Activated CD8-positive, alpha-beta memory T cell treated with anti-CD3 and anti-CD28 coated beads for 4 hours (primary cell): ENCODE results near the gene CHKB.

ENCODE experiments used
- DNase-seq, 2 donors: peaks; one replicate each; pipeline ENCODE4 v3.0.0-alpha.2; 2020; ENCODE audit warnings: low read depth in 2 of 2

Gene CHKB

DNA sequence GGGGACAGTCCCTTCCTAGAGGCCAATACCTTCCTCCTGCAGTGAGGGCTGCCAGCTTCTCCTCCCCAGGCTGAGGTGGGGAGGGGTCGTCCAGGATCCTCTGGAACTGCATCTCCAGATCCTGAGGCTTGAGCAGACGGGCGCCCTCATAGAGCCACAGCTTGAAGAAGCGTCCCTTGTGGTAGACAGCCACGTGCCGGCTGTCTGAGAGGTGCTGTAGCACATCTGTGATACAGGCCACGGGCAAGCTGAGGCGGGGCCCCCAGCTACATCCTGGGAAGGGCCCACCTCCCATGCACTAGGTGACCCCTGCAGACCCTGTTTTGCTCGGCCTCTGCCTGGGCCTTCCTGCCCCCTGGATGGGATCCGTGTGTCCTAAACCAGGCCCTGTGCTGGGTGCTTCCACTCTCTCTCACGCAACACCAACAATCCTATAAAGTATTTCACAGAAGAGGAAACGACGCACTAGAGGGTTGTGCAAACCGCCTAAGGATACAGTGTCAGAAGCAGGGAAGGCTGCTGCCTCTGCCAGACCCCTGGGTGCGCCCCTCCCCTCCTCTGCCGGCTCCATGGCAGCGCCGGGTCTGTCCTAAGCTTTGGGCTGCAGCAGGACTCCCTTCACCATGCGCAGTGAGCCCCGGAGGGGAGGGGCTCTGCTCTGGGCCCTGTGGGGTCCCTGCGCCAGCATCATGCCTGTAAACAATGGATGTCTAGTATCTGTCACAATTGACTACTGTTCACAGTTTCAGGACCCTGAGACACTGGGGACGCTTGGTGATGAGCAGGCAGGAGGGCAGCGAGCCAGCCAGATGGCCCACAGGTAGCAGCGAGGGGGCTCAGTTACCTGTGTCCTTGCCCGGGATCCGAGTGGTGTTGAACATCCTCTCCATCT, 8.9 kb downstream of the CHKB start:
- DNase-seq: no peak

DNA sequence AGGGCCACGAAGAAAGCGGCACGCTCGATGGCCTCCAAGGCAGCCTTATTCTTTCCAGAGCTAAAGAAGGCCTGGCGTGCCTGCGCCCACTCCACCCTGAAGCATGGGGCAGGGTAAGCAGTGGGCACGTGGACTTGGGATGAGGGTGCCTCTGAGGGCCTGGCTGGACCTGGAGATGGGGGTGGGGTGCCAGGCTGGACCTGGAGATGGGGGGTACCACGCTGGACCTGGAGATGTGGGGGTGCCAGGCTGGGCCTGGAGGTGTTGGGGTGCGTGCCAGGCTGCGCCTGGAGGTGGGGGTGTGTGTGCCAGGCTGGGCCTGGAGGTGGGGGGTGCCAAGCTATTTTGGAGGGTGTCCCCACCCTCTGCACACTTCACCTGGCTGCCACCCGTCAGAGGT, 9.7 kb downstream of the CHKB start:
- no peak for DNase-seq

DNA sequence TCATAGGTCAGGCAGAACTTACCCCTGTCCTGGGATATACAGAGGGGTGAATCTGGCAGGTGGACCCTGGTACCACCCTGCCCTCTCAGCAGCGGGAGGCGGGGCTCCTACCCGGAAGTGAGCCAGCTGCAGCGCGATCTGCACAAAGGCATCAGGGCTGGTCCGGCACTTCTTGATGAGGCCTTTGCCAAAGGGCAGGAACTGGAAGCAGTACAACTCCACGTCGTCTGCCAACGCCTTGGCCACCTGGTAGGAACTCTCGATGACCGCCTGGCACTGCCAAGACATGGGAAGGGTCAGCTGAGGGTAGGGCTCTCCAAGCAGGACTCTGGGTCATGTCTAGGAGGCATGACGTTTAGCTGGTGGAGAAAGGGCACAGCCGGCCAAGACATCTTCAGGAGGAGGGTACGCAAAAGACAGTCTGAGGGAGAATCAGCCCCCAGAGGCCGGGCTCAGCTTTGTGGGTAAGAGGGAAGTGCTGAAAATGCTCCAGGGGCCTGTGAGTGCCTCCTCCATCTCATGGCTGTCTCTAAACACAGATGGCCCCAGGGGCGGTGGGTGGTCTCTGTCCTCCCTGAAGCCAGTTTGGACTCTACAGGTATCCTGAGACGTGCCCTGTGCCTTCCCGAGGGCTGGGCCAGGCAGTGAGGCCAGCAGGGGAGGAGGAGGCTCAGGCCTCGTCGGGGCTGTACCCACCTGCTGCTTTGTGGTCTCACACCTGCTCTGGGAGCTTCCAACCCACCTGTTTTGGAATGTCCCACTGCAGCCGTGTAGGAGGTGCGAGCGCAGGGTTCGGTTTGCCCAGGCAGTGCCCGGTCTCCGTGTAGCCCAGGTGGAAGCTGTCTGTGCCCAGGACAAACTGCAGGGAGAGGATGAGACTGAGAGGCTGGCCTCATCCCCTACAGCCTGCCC, 11.1 kb downstream of the CHKB start:
- no peak for DNase-seq

DNA sequence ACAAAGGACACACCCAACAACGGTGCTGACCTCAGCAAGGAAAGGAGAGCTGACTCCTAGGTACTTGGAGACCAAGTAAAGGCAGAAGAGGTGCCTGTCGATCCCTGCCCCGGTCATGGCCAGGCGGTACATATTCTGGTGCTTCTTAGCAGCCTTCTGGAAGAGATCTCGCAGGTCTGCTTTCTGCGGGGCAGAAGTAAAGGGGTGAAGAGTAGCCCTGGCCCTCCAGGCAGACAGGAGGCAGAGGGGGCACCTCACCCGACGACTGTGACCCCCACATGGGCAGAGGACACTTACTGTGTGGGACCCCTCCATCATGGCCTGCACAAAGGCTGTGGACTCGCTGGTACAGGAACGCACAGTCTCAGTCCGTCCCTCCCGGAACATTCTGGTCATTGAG, 11.8 kb downstream of the CHKB start:
- no peak for DNase-seq

DNA sequence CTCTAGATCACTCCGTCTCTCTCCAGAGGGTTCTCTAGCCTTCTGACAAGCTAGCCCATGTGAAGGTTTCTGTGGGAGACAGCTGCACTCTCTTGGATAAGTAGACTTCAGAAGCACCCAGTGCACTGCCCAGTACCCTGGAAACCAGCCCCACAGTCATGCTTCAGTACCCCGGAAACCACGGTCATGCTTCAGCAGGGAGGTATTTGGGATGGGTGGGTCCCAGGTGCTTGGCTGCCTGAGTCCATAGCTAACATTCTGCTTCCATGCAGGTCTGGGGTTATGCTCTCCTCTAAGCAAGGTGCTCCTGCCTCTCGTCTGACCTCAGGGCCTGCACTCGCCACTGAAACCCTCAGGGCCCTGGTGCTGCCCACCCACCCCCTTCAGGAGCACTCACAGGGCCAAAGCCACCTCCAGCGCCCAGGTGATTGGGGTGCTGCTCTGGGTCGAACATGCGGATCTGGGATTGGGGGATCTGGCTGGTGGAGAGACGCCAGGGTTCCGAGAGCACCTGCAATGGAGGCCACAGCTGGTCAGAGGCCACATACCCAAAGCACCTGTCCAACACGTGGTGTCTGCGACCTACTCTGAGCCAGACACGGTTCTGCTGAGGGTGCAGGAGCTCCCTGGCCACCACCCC, 12.6 kb downstream of the CHKB start:
- DNase-seq: no peak

DNA sequence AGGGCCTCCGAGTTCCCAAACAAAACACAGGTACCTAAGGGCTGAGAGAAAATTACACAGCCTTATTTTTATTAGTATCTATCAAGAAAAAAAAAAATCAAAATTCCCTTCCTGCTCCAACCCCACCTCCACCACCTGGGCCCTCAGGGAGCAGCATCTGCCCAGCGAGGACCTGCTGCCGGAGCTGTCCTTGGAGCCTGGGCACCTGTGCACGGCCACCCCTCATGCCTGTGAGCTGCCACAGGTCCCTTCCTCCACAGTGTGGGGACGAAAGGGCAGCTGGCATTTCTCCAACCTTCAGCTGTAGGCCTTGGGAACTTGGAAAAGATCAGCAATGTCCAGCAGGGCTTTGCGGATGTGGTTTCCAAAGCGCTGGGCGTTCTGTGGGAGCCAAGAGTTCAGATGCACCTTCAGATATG, 13.6 kb downstream of the CHKB start:
- no peak for DNase-seq

DNA sequence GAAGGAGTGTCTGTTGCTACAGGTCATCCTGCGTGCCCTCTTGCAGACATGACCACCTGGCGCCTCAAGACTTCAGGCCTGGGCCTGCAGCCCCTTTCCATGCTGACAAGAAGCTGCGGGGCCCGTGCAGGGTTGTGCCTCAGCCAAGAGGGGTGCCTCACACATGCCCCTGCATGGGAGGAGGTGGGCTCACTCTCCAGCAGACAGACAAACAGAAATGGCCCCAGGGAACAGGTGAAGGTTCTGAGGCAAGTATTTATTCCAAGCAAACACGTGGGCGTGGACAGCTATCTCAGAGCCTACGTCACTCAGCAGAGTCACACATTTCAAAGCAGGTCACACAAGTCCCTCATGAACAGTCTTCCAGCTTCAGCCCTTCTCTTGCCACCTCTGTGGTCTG, 14.0 kb downstream of the CHKB start:
- DNase-seq: no peak

DNA sequence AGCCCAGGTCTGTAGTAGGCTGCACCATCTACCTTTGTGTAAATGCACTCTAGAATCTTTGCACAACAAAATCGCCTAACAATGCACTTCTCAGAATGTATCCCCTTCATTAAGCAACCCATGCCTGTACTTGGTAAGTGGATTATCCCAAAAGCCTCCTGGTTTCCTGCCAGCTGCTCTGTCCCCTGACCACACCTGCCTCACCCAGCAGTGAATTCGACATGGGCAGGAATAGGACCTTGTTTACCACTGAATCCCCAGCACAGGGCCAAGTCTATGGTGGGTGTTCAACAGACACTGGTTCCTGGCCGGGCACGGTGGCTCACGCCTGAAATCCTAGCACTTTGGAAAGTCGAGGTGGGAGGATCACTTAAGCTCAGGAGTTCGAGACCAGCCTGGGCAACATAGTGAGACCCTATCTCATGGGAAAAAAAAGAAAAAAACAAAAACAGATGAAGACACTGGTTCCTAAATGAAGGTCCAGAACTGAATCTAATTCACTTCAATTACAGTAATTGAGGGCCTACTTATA, 14.9 kb downstream of the CHKB start:
- no peak for DNase-seq

DNA sequence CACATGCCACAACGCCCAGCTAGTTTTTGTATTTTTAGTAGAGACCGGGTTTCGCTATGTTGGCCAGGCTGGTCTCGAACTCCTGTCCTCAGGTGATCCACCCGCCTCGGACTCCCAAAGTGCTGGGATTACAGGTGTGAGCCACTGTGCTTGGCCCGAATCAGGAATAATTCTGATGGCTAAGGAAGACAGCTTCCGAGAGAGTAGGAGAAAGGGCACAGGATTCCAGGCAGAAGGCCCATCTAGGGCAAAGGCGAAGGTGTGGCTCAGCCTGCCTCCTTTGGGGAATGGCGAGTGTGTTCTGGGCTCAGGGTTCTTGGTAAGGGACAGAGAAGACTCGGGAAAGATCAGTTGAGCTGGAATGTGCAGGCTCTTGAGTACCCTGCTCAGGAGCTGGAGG, 18.4 kb downstream of the CHKB start:
- DNase-seq: no peak

DNA sequence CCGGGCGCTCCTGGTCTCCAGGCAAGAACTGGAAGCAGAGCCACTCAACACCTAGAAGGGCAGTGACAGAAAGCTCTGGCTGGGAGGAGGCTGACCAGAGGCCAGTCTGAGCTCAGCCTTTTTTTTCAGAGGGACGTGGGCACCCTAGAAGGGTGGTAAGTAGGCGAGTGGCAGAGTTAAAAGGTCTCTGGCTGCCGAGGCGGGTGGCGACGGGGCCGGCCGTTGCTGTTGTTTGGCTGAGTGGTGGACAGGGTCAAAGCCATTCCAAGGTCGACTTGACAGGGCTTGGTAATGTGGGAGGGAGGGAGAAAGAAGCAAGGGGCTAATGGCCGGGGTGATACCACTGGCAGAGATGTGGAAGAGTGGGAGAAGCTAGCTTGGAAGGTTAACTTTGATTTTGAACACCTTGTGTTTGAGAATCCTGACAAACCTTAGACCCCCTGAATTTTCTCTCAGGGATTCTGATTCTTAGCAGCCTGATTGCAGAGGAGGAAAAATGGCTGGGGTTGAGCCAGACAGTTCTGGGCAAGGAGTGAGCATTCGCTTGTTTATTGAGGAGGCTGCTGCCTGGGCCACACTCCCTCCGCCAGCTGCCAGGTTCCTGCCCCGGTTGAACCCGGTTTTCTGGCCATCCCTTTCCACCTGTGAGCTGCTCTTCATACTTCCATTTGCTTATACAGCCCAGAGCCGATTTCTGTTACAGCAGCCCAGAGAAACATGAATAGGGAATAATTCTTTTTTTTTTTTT, 19.1 kb downstream of the CHKB start:
- no peak for DNase-seq

DNA sequence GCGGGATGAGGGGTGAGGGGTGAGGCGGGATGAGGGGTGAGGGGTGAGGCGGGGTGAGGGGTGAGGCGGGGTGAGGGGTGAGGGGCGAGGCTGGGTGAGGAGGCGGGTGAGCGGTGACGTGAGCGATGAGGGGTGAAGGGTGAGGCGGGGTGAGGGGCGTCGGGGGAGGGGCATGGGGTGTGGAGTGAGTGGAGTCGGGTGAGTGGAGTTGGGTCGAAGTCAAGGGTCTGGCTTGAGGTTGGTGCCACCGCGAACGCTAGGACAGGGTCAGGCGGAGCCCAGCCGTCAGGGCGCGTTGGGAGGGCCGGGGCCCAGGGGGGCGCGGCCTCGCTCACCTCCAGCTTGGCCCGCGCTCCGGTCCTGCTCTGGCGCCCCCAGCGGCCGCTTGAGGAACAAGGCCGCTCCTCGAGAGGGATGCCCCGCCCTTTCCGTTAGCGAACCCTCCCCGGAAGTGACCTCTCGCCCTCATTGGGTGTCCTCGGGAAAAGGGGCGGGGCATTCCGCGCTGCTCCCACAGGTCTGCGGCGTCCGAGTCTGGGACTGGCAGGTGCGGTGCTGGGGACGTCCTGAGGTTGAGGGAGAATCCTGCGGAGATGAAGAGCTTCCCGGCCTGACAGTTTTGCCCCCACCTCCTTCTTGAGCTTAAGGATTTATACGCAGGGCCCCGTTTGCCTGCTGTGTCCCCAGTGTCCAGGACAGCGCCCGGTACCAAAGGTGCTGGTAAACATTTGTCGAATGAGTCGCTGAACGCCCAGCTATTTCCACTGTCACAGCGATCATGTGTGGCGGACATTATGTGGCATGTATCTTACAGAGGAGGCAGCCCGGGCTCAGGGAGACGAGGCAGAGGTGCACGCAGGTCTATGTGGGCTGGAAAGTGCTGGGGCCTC, 19.9 kb downstream of the CHKB start, which contains the start of gene SYCE3:
Gene SYCE3 (minus strand): TSS at position 397 of the 890 bp plus-strand sequence. CDS start 6,514 bp downstream, outside the sequence.
- DNase-seq: peak; percentile 92 to 93

DNA sequence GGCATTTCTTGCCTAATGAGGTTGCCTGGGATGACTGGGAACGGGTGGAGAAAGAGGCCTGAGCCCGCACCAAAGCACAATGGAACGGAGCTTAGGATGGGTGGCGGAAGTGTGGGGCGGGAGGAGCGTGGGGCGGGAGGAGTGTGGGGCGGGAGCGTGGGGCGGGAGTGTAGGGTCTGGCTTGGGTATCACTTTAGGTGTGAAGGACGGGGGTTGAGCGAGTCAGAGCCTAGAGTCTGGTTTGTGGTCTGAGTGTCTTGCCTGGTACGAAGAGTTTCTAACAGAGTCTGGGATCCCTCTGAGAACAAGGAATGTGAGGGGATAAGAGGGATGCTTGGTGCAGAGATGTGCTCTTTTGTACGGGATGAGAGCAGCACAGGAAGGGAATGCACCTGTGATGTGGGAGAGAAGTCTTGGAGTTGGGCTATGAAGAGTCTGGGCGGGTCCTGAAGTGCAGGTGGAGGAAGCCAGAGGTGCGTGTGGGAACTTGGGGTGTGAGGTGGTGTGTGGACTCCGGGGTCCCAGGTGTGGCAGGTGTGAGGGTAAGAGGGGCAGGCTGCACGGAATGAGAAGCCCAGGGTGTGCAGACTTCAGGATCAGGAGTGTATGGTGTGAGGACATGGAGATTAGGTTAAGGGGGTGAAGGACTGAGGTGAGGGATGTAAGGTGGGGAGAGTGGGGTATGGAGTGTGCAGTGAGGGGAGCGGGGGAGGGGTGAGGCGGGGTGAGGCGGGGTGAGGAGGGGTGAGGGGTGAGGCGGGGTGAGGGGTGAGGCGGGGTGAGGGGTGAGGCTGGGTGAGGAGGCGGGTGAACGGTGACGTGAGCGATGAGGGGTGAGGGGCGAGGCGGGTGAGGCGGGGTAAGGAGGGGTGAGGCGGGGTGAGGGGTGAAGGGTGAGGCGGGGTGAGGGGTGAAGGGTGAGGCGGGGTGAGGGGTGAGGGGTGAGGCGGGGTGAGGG, 21.0 kb downstream of the CHKB start:
- DNase-seq: no peak

DNA sequence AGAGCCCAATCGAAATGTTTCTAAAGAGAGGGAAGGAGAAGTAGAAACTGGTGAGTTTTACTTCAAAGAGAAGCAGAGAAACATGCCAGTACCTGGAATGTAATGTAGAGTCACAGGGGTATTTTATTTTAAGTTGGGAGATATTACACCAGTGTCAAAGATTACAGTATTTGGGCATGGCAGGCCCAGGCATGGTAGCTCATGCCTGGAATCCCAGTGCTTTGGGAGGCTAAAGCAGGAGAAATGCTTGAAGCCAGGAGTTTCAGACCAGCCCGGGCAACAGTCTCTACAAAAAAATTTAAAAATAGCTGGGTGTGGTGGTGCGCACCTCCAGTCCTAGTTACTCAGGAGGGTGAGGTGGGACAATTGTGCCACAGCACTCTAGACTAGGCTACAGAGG, 22.6 kb downstream of the CHKB start:
- no peak for DNase-seq

DNA sequence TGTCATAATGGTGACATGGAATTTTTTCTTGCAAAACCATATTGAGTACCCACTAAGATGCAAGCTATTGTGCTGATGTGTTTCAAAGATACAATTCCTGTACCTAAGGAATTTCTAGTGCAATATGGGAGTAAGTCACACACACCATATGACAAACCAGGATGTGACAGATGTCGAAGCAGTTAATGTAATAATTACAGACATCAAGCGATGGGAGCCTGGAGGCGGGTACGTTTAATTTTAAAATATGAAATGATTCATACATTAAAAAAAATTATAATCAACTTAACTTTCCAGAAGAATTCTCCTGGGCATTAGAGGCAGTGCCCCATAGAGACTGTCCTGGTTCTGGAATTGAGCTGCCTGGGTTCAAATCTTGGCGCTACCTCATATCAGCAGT, 25.9 kb downstream of the CHKB start:
- DNase-seq: no peak

DNA sequence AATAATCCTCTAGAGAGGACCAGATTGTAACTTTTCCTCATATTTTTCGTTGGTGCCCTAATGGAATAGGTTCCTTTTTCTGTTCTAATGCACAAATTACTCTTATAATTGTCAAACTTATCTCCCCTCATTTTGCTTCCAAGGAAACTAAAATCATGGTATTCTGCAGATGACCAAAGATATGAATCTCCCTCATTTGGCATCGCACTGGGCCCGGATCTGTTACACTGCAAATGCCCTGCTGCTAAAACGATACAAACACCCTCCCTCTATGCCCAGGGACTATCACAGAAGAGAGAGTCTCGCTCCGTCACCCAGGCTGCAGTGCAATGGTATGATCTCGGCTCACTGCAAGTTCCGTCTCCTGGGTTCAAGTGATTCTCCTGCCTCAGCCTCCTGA, 29.3 kb downstream of the CHKB start:
- no peak for DNase-seq

DNA sequence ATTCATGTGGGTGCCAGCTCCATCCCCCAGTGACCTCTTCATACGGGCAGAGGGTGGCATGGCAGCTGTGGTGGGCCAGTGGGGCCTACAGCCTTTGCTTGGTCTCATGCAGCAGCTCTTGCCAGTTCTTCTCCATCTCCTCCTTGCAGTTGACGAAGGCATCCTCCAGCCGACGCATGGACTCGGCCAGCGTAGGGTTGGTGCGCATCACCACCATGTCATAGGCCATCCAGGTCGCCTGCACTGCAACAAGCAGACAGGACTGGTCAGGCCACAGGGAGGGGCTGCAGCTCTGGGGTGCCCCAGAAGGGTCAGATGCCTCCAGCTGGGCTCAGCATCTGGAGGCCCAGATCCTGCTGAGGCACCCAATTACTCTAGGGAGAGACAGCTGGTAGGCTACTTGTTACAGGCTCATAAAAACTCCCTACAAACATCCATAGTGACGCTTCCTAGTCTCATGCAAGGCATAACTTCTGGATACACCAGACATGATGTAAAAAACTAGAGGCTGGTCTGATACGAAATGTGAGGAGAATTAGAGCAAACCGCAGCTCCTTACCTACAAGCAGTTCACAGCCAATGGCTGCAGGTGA, 31.4 kb downstream of the CHKB start:
- no peak for DNase-seq

DNA sequence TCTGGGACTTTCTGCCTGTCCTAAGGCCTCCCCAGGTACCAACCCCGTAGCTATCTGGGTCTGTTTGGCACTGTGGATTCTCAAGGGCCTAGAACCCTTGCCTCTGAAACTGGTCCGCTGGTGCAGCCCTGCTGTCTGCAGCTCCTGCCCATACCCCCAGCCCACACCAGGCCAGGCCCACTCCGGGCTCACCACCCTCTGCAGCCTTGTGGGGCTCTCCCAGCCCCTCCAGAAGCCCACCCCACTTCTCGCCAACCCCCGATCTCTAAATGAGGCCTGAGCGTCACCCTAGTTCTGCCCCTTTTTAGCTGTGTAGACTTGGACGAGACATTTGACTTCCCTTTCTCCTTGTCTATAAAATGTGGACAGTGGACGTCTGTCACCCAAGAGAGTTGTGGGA, 32.3 kb downstream of the CHKB start:
- no peak for DNase-seq

DNA sequence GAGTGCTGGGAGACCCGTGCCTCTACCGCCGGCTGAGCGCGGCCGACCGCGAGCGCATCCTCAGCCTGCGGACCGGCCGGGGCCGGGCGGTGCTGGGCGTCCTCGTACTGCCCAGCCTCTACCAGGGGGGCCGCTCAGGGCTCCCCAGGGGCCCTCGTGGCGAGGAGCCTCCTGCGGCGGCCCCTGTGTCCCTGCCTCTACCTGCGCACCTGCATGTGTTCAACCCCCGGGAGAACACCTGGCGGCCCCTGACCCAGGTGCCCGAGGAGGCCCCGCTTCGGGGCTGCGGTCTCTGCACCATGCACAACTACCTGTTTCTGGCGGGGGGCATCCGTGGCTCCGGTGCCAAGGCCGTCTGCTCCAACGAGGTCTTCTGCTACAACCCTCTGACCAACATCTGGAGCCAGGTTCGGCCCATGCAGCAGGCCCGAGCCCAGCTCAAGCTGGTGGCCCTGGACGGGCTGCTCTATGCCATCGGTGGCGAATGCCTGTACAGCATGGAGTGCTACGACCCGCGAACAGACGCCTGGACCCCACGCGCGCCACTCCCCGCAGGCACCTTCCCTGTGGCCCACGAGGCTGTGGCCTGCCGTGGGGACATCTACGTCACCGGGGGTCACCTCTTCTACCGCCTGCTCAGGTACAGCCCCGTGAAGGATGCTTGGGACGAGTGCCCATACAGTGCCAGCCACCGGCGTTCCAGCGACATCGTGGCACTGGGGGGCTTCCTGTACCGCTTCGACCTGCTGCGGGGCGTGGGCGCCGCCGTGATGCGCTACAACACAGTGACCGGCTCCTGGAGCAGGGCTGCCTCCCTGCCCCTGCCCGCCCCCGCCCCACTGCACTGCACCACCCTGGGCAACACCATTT, 33.5 kb downstream of the CHKB start:
- DNase-seq: no peak
